Fibroblast of villous mesenchyme (primary cell): Measurements from ENCODE around the gene CUL5. TPM values are rescaled to one million over a fixed set of nuclear protein-coding genes. Genes with fewer than 3 reads are reported as not detected.

Experiments
- DNase-seq: peaks from one replicate; pipeline ENCODE4 v3.0.0-alpha.2; 2010; ENCODE audit warnings: low read depth
- H3K4me3 ChIP-seq: 2 replicates; pipeline ENCODE4 v1.5.1; 2011; ENCODE audit warnings: low read depth, mild to moderate bottlenecking, low read length
- CTCF ChIP-seq: IDR thresholded peaks from 2 replicates; pipeline ENCODE4 v1.5.1; 2012; ENCODE audit warnings: low read depth, mild to moderate bottlenecking, low read length; ENCODE audit not compliant: insufficient read depth
- total RNA-seq: library from RNA; depleted of rRNA; stranded (reverse); fragments of >200 nt; gene quantifications from 2 replicates; pipeline ENCODE4 v1.2.3, GENCODE V29; 2012

Gene CUL5
- total RNA-seq, 1 donor: 61.3 TPM

- DNase-seq: no peak
- TF ChIP-seq CTCF: no peak
- H3K4me3 ChIP-seq: no peak overlapping the region
Observed at GRCh38 chr11:108002476-108002875, 6.2 kb upstream of the CUL5 start.

- TF ChIP-seq CTCF: no peak
- DNase-seq: no peak
- no peak overlapping the region for H3K4me3 ChIP-seq
Observed at GRCh38 chr11:108003623-108004022, 5.1 kb upstream of the CUL5 start.

GRCh38 chr11:108007819-108008218, 879 bp upstream of the CUL5 start:
- TF ChIP-seq CTCF: no peak
- no peak overlapping the region for H3K4me3 ChIP-seq
- DNase-seq: no peak

GRCh38 chr11:108009497-108010370, 1.0 kb downstream of the CUL5 start:
- peak overlapping the region; percentile 80 for H3K4me3 ChIP-seq
- peak; percentile 25 for DNase-seq
- TF ChIP-seq CTCF: no peak

GRCh38 chr11:108012139-108012725, 3.5 kb downstream of the CUL5 start:
- TF ChIP-seq CTCF: no peak

GRCh38 chr11:108016647-108017046, 7.9 kb downstream of the CUL5 start:
- no peak overlapping the region for H3K4me3 ChIP-seq
- DNase-seq: no peak
- TF ChIP-seq CTCF: no peak

More at GRCh38 chr11:108012139-108012725, 3.5 kb downstream of the CUL5 start:
- DNase-seq: no peak
- H3K4me3 ChIP-seq: no peak overlapping the region
